GM15510 (cell line): ENCODE measurements around the gene HSPA6.
"Not testable (repeated sequence)": the region's sequence is repeated elsewhere in the genome, so short reads cannot be mapped to it uniquely, and the experiment has no call there.

Experiments used
- POLR2A ChIP-seq: IDR thresholded peaks from 3 replicates; pipeline ENCODE4 v1.6.1; 2011; ENCODE audit warnings: borderline replicate concordance; ENCODE audit not compliant: insufficient read length; ENCODE audit errors: extremely low read depth

The HSPA6 gene

DNA sequence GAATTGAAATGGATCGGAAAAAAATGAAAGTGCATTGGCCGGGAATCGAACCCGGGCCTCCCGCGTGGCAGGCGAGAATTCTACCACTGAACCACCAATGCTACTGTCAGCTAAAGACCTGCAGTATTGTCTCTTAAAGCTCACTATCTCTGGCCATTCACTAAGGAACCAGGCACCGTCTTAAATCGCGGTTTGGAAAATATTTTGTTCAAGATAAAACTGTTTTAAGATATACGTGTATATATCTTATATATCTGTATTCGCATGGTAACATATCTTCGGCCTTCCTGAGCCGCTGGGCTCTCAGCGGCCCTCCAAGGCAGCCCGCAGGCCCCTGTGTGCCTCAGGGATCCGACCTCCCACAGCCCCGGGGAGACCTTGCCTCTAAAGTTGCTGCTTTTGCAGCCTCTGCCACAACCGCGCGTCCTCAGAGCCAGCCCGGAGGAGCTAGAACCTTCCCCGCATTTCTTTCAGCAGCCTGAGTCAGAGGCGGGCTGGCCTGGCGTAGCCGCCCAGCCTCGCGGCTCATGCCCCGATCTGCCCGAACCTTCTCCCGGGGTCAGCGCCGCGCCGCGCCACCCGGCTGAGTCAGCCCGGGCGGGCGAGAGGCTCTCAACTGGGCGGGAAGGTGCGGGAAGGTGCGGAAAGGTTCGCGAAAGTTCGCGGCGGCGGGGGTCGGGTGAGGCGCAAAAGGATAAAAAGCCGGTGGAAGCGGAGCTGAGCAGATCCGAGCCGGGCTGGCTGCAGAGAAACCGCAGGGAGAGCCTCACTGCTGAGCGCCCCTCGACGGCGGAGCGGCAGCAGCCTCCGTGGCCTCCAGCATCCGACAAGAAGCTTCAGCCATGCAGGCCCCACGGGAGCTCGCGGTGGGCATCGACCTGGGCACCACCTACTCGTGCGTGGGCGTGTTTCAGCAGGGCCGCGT, at the start of gene HSPA6:
Gene HSPA6, plus strand, starts transcription at position 724 of the 925 bp plus-strand sequence. Its CDS starts 119 bp downstream, at position 843.
- not testable (repeated sequence) for TF ChIP-seq POLR2A

DNA sequence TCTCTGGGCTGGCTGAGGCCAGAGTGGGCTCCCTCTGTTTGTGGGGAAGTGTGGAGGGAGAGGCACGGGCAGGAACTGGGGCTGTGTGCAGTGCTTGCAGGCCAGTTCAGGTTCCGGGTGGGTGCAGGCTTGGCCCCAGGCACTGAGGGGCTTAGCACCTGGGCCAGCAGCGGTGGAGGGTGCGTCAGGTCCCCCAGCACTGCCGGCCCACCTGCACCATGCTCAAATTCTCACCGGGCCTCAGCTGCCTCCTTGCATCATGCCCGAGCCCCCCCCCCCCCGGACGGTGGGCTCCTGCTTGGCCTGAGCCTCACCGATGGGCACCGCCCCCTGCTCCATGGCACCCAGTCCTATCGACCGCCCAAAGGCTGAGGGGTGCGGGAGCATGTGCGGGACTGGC, 45.4 kb upstream of the HSPA6 start:
- TF ChIP-seq POLR2A = no peak

DNA sequence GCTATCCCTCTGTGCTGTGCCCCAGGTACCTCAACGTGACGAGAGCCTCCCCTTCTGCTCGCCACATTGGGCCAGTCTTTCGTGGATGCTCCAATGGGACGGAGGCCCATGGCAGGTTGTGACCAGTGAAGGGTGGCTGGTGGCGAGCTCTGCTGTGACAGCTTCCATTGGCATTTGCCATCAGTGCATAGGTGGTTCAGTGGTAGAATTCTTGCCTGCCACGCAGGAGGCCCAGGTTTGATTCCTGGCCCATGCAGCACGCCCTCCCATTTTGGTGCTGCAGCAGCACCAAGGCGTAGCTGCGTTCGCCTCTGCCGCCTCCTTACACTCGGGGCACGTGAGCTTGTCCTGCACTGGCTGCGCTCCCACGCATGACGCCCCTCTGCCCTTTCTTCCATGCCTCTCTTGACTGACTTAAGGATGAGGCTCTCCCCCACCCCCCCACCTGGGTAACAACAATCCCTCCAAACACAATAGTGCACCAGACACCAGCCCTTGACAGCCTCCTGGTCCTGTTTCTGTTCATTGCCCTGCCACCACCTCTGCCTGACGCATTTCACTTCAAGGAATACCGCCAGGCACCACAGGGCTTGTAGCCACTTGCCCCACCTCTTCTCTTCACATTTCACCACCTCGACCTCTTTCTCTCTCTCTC, 43.8 kb upstream of the HSPA6 start:
- TF ChIP-seq POLR2A = no peak

DNA sequence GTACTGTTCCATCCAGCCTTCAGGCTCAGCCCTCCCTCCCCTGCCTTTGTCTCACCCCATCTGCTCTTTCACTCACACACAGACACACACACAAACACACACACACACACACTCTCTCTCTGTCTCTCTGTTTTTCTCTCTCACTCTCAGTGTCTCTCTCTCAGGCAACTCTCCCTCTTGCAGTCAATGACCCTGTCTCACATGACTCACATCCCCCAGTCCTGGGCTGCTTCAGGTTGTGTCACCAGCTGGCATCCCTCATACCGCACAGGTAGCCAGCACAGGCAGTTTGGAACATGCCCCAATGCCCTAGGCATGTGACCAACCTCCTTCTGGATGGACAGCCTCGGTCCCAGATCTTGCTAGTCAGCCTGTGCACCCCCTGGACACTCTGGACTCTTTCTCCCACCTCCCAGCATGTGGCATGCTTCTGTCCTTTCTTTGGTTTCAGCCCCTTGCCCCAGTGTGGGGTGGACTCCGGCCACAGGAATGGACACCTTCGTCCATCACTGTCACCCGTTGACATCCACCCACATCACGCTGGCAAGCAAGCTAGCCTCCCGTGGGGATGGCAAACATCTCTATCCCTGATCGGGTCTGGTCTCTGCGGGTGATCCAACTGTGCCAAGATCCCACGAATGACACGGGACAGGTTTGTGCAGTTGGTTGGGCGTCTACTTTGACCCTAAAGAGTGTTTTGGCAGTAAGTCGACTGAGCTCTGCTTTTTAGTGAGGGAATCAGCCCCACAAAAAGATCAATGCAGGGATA, 42.5 kb upstream of the HSPA6 start:
- no peak for TF ChIP-seq POLR2A

DNA sequence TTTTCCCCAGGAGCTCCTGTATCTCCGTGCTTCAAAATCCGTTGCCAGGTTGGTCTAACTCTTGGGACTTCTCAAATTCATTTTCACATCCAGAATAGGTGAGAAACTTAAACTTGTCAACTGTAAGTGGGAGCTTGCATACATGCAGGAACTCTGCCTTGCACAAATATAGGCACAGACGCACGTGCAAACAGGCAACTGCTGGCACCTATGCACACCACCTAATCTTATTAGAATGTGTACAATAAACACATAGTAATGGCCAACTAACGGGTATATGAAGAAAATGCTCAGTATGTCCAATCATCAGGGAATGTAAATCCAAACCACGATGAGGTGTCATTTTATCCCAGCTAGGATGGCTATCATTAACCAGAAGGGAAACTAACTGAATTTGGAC, 41.7 kb upstream of the HSPA6 start:
- no peak for TF ChIP-seq POLR2A

DNA sequence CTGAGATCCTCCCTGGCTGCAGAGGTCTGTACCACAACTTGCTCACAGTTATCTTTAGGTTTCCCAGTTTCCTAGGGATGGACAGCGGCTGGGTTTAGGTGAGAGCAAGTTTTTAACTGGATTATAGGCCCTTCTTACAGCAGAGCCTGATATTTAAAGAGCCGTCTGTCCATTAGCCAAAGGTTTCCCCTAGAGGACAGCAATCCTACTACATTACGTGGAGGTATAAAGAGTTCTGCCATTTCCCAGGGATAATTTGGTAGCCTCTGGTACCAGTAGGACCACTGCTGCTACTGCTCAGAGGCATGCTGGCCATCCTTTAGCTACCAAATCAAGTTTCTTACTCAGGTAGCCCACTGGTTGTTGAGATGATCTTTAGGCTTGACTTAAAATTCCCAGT, 41.0 kb upstream of the HSPA6 start:
- TF ChIP-seq POLR2A = no peak

DNA sequence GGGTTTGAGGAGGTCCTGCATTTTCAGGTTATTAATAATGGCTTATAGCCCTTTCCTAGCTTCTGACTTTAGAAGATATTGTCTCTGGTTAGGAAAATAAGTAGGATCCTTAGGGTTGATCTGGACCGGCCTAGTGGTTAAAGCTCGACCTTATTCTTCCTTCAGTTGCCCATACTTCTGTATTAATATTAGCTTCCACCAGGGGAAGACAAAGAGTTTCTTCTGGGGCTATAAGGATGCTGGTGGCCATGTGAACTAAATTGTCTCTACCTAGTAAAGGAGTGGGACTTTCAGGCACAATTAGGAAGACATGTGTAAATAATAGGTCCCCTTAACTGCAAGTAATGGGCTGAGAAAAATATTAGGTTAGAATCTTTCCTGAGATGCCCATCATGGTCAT, 39.7 kb upstream of the HSPA6 start:
- TF ChIP-seq POLR2A = no peak

DNA sequence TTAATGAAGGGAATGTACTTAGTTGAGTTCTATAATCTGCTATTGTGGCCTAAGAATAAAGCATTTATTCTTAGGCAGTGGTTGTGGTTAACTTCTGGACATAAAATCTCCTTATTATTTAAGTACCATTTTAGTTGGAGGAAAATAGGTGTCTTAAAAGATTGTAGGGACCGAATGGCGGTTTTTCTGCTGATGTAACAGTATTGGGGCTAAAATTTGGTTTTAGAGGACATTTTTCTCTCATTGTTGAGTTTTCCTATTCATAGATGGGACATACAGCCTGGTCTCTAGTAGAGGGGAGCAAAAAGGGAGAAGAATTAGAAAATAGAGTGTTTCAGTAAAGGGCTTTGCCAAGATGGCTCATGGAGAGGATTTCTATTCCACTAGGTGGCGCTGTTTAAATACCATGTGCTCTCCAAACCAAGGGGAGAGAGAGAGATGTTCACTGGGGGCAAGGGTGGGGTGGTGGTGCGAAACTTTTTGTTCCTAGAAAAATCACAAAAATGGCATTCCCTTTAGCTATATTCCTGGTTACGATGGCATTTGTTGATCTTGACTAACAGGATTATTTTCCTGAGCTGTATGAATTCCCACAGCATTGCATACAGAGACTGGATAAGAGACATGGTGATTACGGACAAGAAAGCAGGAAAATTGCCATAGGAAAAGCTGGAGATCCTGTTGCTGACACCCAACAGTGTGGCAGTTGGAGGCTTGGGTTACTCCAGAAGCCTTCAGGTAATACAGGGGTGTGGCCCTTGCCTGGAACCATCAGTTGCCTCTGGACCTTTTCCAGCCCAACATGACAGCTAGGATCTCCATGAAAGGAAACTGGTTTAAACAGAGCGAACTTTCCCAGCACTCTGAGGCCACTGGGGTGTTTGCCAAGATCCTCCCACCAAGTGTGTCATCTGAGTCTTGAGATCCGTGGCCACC, 37.3 kb upstream of the HSPA6 start:
- no peak for TF ChIP-seq POLR2A

DNA sequence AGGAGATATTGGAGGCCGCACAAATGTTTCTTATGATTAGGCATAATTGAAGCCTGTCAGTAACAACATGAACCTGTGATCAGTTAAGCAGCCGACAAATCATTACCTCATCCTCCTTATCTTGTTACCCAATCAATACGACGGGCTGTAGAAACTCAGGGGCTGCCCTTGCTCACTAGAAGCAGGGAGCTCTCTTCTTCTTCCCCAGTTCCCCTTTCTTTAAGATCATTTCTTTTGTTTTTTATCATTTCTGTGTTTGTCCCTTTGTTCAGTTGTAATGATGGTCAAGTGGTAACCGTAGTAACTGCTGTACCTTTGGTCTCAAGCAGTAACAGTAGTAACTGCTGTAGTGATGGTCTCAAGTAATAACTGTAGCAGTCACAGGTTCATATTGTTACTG, 32.9 kb upstream of the HSPA6 start:
- TF ChIP-seq POLR2A = no peak

DNA sequence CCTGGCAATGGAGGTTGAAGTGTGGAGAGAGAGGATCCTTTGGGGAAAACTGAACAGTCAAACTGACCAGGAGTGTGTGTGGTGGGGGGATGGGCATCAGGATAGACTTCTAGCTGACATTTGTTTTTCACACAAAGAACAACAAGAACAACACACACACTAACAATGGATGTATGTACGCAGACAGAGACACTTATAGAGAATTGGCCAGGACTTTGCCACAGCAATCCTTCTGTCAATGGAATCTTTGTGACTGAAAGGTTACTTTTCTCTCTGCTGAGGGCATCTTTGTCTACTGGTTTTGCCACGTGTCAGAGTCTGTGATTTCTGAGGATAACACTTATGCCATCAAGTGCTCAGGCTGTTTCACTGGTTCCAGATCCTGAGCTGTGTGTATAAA, 31.5 kb upstream of the HSPA6 start:
- TF ChIP-seq POLR2A = no peak

DNA sequence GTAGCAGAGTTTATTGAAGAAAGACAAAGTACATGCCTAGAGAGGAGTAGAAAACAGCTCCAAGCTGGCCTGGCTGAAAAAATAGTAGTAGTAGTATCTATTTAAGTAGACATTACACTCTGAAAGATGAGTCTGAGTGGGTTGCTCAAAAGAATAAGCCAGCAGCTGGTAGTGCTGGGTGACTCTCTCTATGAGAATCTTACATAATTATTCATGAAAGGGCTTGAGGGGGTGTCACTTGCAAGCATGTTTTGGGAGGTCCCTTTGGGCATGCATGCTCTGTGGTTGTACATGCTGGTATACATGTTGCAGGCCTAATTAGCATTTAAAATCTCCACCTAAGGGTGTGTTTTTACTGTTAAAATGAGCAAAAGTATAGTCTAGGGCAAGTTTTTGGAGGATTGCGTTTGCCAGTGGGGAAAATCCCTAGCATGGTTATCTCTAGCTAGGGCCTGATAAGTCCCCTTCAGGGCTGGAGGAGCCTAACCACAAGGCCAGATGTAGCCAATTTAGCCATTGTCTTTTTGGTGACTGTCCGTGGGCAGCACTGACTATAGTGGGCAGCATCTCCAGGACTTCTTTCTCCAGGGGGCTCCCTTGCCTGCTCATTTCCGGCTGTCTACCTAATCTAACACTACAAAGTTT, 30.1 kb upstream of the HSPA6 start:
- no peak for TF ChIP-seq POLR2A

DNA sequence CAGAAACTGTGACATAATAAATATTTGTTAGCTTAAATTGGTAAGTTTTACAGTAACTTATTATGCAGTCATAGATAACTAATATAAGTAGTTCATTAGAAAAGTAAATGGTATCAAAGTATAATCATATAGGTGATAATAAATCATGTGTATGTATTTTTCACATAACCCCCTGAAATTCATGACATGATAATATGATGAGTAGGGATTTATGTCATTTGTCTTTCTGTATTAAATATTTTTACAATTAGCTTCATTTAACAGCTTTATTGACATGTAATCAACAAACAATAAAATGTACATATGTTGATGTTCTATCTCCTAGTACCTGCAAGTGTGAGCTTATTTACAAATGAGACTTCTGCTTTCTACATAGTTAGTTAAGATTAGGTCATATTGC, 28.9 kb upstream of the HSPA6 start:
- no peak for TF ChIP-seq POLR2A

DNA sequence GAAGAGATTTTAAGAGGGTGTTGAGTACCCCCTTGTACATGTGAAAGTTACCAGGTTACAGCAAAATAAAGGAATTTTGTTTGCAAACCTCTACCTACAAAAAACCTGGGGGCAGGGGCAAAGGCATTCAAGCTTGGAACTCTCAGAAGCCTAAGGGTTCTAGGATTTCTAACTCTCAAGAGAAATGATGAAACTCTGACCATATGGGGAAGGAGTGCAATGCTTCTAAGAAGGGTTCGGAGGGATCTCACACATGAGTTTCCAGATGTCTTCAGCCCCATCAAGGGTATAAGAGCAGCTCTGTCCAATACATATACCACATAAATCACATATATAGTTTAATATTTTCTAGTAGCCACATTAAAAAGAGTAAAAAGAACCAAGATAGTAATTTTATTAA, 26.4 kb upstream of the HSPA6 start:
- TF ChIP-seq POLR2A = no peak

DNA sequence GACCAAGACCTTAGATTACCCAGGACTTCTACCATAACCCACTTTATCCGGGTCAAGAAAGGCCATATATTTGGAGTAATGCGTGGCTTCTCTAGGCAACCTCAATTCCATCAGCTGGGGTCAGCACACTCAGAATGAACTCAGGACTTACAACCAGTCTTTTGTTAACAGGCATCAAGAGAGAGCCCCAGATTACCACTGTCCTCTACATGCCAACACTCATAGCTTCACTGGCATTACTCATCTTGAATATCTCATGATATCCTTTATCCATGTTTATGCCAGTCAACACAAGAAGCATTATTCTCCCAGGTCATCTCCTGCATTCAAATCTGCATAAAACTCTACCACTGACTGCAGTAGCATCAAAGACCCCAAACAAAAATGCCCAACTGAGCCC, 25.7 kb upstream of the HSPA6 start:
- no peak for TF ChIP-seq POLR2A
